Body of pancreas (tissue), 4 donors: Measurements from ENCODE around the gene ATP8A2. TPM values are rescaled to one million over a fixed set of nuclear protein-coding genes. Genes with fewer than 3 reads are reported as not detected.

ENCODE experiments used
- ATAC-seq: fragments of 150-250 bp; one replicate; pipeline ENCODE4 v1.9.1; 2016
- DNase-seq, 4 donors: peaks; one replicate each; pipeline ENCODE4 v3.0.0-alpha.2; 2019
- H3K27ac ChIP-seq, 4 donors: fragments of 200-600 bp; sonication (generic); 1 replicate in 3 of 4; 2 replicates in 1 of 4; pipeline versions ENCODE4 v1.5.1 to v1.6.1; 2016 to 2019; ENCODE audit warnings: mild to moderate bottlenecking in 1 of 4, mixed read lengths in 1 of 4, moderate library complexity in 1 of 4
- H3K27me3 ChIP-seq, 2 donors: fragments of 200-600 bp; sonication (generic); one replicate each; pipeline ENCODE4 v1.6.0; 2016; ENCODE audit warnings: mild to moderate bottlenecking in 1 of 2
- H3K36me3 ChIP-seq, 2 donors: fragments of 200-600 bp; sonication (generic); replicated peaks in 1 of 2; 2 replicates each; pipeline ENCODE4 v1.5.1; 2016; ENCODE audit warnings: low read depth in 2 of 2; ENCODE audit not compliant: insufficient read depth in 1 of 2
- H3K4me1 ChIP-seq: fragments of 200-600 bp; sonication (generic); one replicate; pipeline ENCODE4 v1.6.0; 2016
- H3K4me3 ChIP-seq, 2 donors: fragments of 200-600 bp; sonication (generic); 1 replicate in 1 of 2; 2 replicates in 1 of 2; pipeline ENCODE4 v1.5.1; 2016 to 2019
- H3K9me3 ChIP-seq, 3 donors: fragments of 200-600 bp; sonication (generic); 1 replicate in 2 of 3; 2 replicates in 1 of 3; pipeline ENCODE4 v1.5.1; 2016
- CTCF ChIP-seq, 7 experiments: fragments of 450-650 bp in 4 of 7; fragments of 200-600 bp in 3 of 7; sonication (generic) in 3 of 7; IDR thresholded peaks; one replicate each; pipeline ENCODE4 v1.5.1; 2016 to 2019; ENCODE audit warnings: antibody characterized with exemption in 7 of 7
- POLR2A ChIP-seq, 3 donors: fragments of 450-650 bp; IDR thresholded peaks; one replicate each; pipeline ENCODE4 v1.6.1; 2016; ENCODE audit warnings: antibody characterized with exemption in 3 of 3, mild to moderate bottlenecking in 2 of 3
- WGBS, 2 donors: methylation state at CpG; one replicate each; pipeline ENCODE4 v1.1.5; 2017; 5-methylcytosine and 5-hydroxymethylcytosine counted together
- intact Hi-C: fragments of 100-400 bp; cut with DNase I; formaldehyde crosslinking; loops from one replicate; pipeline ENCODE4 v1.15.1; 2023
- total RNA-seq, 2 donors: library from RNA; depleted of rRNA; stranded (reverse); fragments of >200 nt; gene quantifications; one replicate each; pipeline ENCODE4 v1.1.0, GENCODE V29; 2016

ATP8A2 gene
- total RNA-seq, 2 donors from 2014 or later, result under 0.01 TPM; not detected in 1

DNA sequence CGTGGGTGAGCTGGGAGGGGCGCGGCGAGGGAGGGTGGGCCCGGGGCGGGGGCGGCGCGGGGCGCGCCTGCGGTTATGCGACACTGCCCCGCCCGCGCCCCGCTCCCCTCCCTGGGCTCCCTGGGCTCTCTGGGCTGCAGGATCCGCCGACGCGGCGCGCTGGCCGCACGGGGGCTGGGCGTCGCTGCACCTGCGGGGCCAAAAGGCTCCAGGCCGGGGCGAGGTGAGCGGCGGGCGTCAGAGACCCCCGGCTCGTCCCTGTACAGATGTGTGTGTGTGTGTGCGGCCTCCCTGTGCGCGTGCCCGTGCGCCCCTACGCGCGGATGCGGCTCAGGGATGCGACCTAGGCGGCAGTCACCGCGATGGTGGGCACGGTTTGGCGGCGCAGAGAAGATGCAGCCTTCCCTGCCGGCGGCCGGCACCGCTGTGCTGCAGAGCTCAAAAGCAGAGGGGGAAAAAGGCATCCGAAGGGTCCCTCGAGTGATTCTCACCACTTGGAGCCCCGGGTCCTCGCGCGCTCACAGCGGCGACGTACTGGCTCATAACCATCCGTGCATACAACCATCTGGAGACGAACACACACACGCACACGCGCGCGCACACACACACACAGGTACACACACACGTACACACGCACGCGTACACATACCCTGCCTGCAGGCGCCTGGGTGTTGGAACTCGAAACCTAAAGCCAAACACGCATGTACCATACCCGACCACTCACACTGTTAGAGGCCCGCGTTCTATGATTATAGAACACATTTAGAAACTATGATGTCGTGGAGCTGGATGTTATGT is 709 bp downstream of the ATP8A2 start:
- Histone ChIP-seq H3K36me3 (no peaks in the 10 kb centered on the region), H3K27me3 (peaks cover 5 to 13% of the 10 kb centered on the region in 2 donors), H3K4me3 (no peak overlapping the region), H3K4me1 (peaks cover 11% of the 10 kb centered on the region), H3K9me3 (no peaks in the 10 kb centered on the region), H3K27ac (no peak overlapping the region)
- intact Hi-C loops, result no loop called here
- DNase-seq (no peak), ATAC-seq (no peak)
- TF ChIP-seq CTCF (IDR thresholded peaks at IDR 0.05) (no peak), POLR2A (IDR thresholded peaks at IDR 0.05) (no peak)
- 11 to 29% methylated on average over 41 to 82 of the region's 82 CpGs for WGBS, 2 donors

GRCh38 chr13:25375727-25376358 is 4.1 kb downstream of the ATP8A2 start:
- Histone ChIP-seq H3K27me3 (peaks cover 5 to 13% of the 10 kb centered on the region in 2 donors), H3K27ac (no peak overlapping the region), H3K4me1 (peaks cover 11% of the 10 kb centered on the region), H3K36me3 (no peaks in the 10 kb centered on the region), H3K9me3 (no peaks in the 10 kb centered on the region), H3K4me3 (no peak overlapping the region)
- 25 to 26% methylated on average over 9 of the region's 9 CpGs for WGBS, 2 donors
- DNase-seq, result peak; percentile 23 to 27 (median 24)
- intact Hi-C loops, result no loop called here
- TF ChIP-seq CTCF (IDR thresholded peaks at IDR 0.05) (peak; percentile 45 to 65 (median 59)), POLR2A (IDR thresholded peaks at IDR 0.05) (no peak)
- ATAC-seq, result no peak

- Histone ChIP-seq H3K27me3 (peaks cover 1 to 7% of the 10 kb centered on the region in 2 donors), H3K4me1 (peaks cover 2% of the 10 kb centered on the region), H3K9me3 (no peaks in the 10 kb centered on the region), H3K36me3 (no peaks in the 10 kb centered on the region), H3K4me3 (no peak overlapping the region), H3K27ac (no peak overlapping the region)
- no peak for ATAC-seq
- no peak for TF ChIP-seq CTCF (IDR thresholded peaks at IDR 0.05)
- no peak for TF ChIP-seq POLR2A (IDR thresholded peaks at IDR 0.05)
- intact Hi-C loops, result no loop called here
- no peak for DNase-seq
- 70 to 80% methylated on average over 7 of the region's 7 CpGs for WGBS, 2 donors
Observed at GRCh38 chr13:25377244-25377962, 5.6 kb downstream of the ATP8A2 start.

DNA sequence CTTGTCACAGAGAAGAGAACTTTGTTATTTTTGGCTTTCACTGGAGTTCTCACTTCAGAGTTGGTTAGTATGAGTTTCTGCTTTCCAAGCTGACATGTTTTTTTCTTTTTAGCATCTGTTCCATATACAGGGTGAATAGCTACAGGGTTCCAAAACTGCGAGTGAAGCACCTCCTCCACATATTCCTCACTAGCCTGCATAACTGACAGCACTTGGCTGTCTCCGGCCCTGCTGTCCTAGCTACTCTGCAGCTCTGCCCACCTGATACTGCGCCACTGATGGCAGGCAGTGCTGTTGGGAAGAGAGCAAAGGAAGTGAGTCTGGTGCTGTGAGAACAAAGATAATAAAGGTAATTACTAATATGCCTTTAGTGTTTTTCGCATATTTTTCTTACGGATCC is 6.8 kb downstream of the ATP8A2 start:
- no peak overlapping the region for H3K27ac ChIP-seq
- H3K36me3 ChIP-seq, result no peaks in the 10 kb centered on the region
- no peaks in the 10 kb centered on the region for H3K4me1 ChIP-seq
- 54 to 67% methylated on average over 5 of the region's 5 CpGs for WGBS, 2 donors
- ATAC-seq (no peak), DNase-seq (no peak)
- H3K27me3 ChIP-seq, result no peaks in the 10 kb centered on the region
- no peak for TF ChIP-seq CTCF (IDR thresholded peaks at IDR 0.05)
- TF ChIP-seq POLR2A (IDR thresholded peaks at IDR 0.05), result no peak
- intact Hi-C loops, result no loop called here
- no peak overlapping the region for H3K4me3 ChIP-seq
- H3K9me3 ChIP-seq, result no peaks in the 10 kb centered on the region
